Endothelial cell of umbilical vein (primary cell): Measurements from ENCODE around the gene PTPRD. TPM values are rescaled to one million over a fixed set of nuclear protein-coding genes. Genes with fewer than 3 reads are reported as not detected.

ENCODE experiments used
- BruUV-seq: library from RNA; stranded (reverse); fragments of 400-500 nt; replicated peaks from 2 replicates; lab custom pipeline; 2021; lab: Mats Ljungman, UMichigan
- CTCF ChIA-PET: fragments of 300-600, 350-600 bp; sonication (Branson Sonifier 250); formaldehyde crosslinking; loops from one replicate; lab custom pipeline; 2021; ENCODE audit warnings: antibody characterized with exemption, inconsistent platforms; lab: Charles Lee
- POLR2A ChIA-PET: fragments of 300-600, 350-600 bp; sonication (Branson Sonifier 250); formaldehyde crosslinking; loops from one replicate; lab custom pipeline; 2021; ENCODE audit warnings: antibody characterized with exemption, inconsistent platforms; lab: Charles Lee
- DNase-seq: peaks from one replicate; pipeline ENCODE4 v3.0.0-alpha.2; 2011; ENCODE audit warnings: low read depth, low spot score
- FAIRE-seq: peaks from 2 replicates; lab custom pipeline; 2011; peaks lifted over from hg19 to GRCh38; lab: Jason Lieb, UNC
- H2AFZ ChIP-seq: 2 replicates; pipeline ENCODE4 v1.6.0; 2012; ENCODE audit warnings: low read depth, low read length, control low read depth, inconsistent platforms
- H3K27ac ChIP-seq: 2 replicates; pipeline ENCODE4 v1.5.1; 2011; ENCODE audit warnings: low read depth, mild to moderate bottlenecking, control low read depth, low read length, moderate library complexity; ENCODE audit not compliant: insufficient read depth
- H3K27me3 ChIP-seq, 2 experiments: 2 replicates each; pipeline versions ENCODE4 v1.6.0 to v1.6.1; 2011; ENCODE audit warnings: low read length in 2 of 2, mixed read lengths in 1 of 2; ENCODE audit not compliant: control insufficient read depth in 2 of 2, insufficient read depth in 2 of 2
- H3K36me3 ChIP-seq, 2 experiments: 2 replicates in 1 of 2; 3 replicates in 1 of 2; pipeline ENCODE4 v1.5.1; 2011; ENCODE audit warnings: low read length in 2 of 2, mild to moderate bottlenecking in 1 of 2, moderate library complexity in 1 of 2; ENCODE audit not compliant: control insufficient read depth in 2 of 2, insufficient read depth in 2 of 2; ENCODE audit errors: extremely low read depth in 1 of 2
- H3K4me1 ChIP-seq: 3 replicates; pipeline ENCODE4 v1.5.1; 2011; ENCODE audit warnings: mild to moderate bottlenecking, low read length; ENCODE audit not compliant: control insufficient read depth, insufficient read depth; ENCODE audit errors: extremely low read depth
- H3K4me2 ChIP-seq: 2 replicates; pipeline ENCODE4 v1.6.1; 2011; ENCODE audit warnings: low read length, control low read depth, mixed read lengths; ENCODE audit not compliant: insufficient read depth
- H3K4me3 ChIP-seq, 3 experiments: fragments of 200-600 bp in 1 of 3; sonication (generic), shearing (Covaris generic) in 1 of 3; replicated peaks in 1 of 3; 2 replicates each; pipeline ENCODE4 v1.5.1; 2011 to 2016; ENCODE audit warnings: control low read depth in 3 of 3, low read length in 3 of 3, mild to moderate bottlenecking in 2 of 3, inconsistent platforms in 1 of 3, low read depth in 1 of 3, moderate library complexity in 1 of 3; ENCODE audit not compliant: insufficient read depth in 1 of 3
- H3K79me2 ChIP-seq: 2 replicates; pipeline ENCODE4 v1.6.0; 2012; ENCODE audit warnings: low read length, inconsistent platforms; ENCODE audit not compliant: control insufficient read depth, insufficient read depth
- H3K9ac ChIP-seq: replicated peaks from 2 replicates; pipeline ENCODE3; 2011; ENCODE audit warnings: low read length, control low read depth; ENCODE audit not compliant: insufficient read depth; ENCODE audit errors: extremely low read depth
- H3K9me1 ChIP-seq: replicated peaks from 3 replicates; pipeline ENCODE4 v1.6.0; 2011; ENCODE audit warnings: mild to moderate bottlenecking, low read length; ENCODE audit not compliant: control insufficient read depth, insufficient read depth; ENCODE audit errors: extremely low read depth
- H3K9me3 ChIP-seq: replicated peaks from 2 replicates; pipeline ENCODE4 v1.5.1; 2012; ENCODE audit warnings: low read length, inconsistent platforms; ENCODE audit not compliant: control insufficient read depth, insufficient read depth
- H4K20me1 ChIP-seq: replicated peaks from 2 replicates; pipeline ENCODE3; 2011; ENCODE audit warnings: mild to moderate bottlenecking, low read length; ENCODE audit not compliant: control insufficient read depth, insufficient read depth; ENCODE audit errors: extremely low read depth
- CTCF ChIP-seq, 2 donors: IDR thresholded peaks; 1 replicate in 1 of 2; 2 replicates in 1 of 2; pipeline ENCODE4 v1.5.1; 2011; ENCODE audit warnings: low read length in 2 of 2, mild to moderate bottlenecking in 2 of 2, moderate library complexity in 2 of 2, control low read depth in 1 of 2, inconsistent platforms in 1 of 2, low read depth in 1 of 2; ENCODE audit not compliant: insufficient read depth in 1 of 2; ENCODE audit errors: extremely low read depth in 1 of 2
- EZH2 ChIP-seq: IDR thresholded peaks from 2 replicates; pipeline ENCODE4 v1.6.1; 2012; ENCODE audit warnings: borderline replicate concordance, low read depth, mild to moderate bottlenecking, moderate library complexity, low read length, inconsistent platforms; ENCODE audit not compliant: severe bottlenecking
- FOS ChIP-seq: IDR thresholded peaks from 2 replicates; pipeline ENCODE4 v1.6.1; 2011; ENCODE audit warnings: mild to moderate bottlenecking, low read length, moderate library complexity, borderline replicate concordance; ENCODE audit not compliant: insufficient read depth
- GATA2 ChIP-seq: IDR thresholded peaks from 2 replicates; pipeline ENCODE4 v1.7.0; 2011; ENCODE audit warnings: low read depth, mild to moderate bottlenecking, moderate library complexity, mixed read lengths, low read length; ENCODE audit not compliant: insufficient read length, insufficient read depth
- JUN ChIP-seq: IDR thresholded peaks from 2 replicates; pipeline ENCODE4 v1.6.1; 2011; ENCODE audit warnings: borderline replicate concordance, low read depth; ENCODE audit not compliant: insufficient read length, insufficient read depth
- MAX ChIP-seq: IDR thresholded peaks from 2 replicates; pipeline ENCODE4 v1.6.1; 2011; ENCODE audit not compliant: insufficient read depth, insufficient read length
- MYC ChIP-seq: IDR thresholded peaks from one replicate; pipeline ENCODE4 v1.6.1; 2011; ENCODE audit warnings: mild to moderate bottlenecking, low read depth, low read length
- POLR2A ChIP-seq: IDR thresholded peaks from 2 replicates; pipeline ENCODE4 v1.6.1; 2012; ENCODE audit warnings: low read depth, mild to moderate bottlenecking, control low read depth, low read length
- POLR2AphosphoS5 ChIP-seq: IDR thresholded peaks from 2 replicates; pipeline ENCODE4 v1.6.1; 2012; ENCODE audit warnings: low read depth, mild to moderate bottlenecking, control low read depth, low read length, moderate library complexity; ENCODE audit not compliant: insufficient read depth
- dilution Hi-C: fragments of 300-500 bp; cut with MboI; formaldehyde crosslinking; loops from one replicate; pipeline ENCODE4 v1.15.0; 2019; ENCODE audit warnings: low sequenced_read_pairs; ENCODE audit not compliant: extremely low pct_ligation_motif_present
- intact Hi-C: fragments of 100-400 bp; cut with micrococcal nuclease; formaldehyde crosslinking; loops from one replicate; pipeline ENCODE4 v1.10.0; 2022
- polyA plus RNA-seq, 4 experiments: library from polyadenylated mRNA; depleted of rRNA in 3 of 4; stranded (reverse) in 3 of 4; unstranded in 1 of 4; fragments of >200 nt; gene quantifications; 2 replicates each; pipeline versions ENCODE4 v1.2.1 to v1.2.3, GENCODE V29; 2011 to 2012; ENCODE audit warnings: missing spikeins in 1 of 4
- total RNA-seq: library from RNA; stranded (reverse); gene quantifications from 2 replicates; pipeline ENCODE4 v1.2.3, GENCODE V29; 2021

PTPRD gene
- total and polyA plus RNA-seq, 2 donors (not counting 3 experiments of a cell fraction or from before 2014, with no cell fraction given): 5.5 to 5.7 TPM

- intact Hi-C loops (no loop called here), dilution Hi-C loops (no loop called here)
- POLR2A ChIA-PET: no interaction called here
- FAIRE-seq (no peak), DNase-seq (no peak)
- Histone ChIP-seq H2AFZ (no peak overlapping the region), H3K9me1 (no peaks in the 10 kb centered on the region), H3K9ac (no peak overlapping the region), H3K79me2 (no peaks in the 10 kb centered on the region), H3K27ac (no peak overlapping the region), H4K20me1 (no peaks in the 10 kb centered on the region), H3K4me2 (no peak overlapping the region), H3K9me3 (no peaks in the 10 kb centered on the region), H3K27me3 (no peaks in the 10 kb centered on the region), H3K4me3 (no peak overlapping the region), H3K36me3 (no peaks in the 10 kb centered on the region), H3K4me1 (no peaks in the 10 kb centered on the region)
- TF ChIP-seq CTCF (IDR thresholded peaks at IDR 0.05; ENCODE audit: extremely low read depth in 1 of 2, insufficient read depth in 1 of 2, low read depth in 1 of 2, low read length in 2 of 2): no peak
- no peak for TF ChIP-seq FOS
- TF ChIP-seq MAX: no peak
- no peak for TF ChIP-seq POLR2A
- TF ChIP-seq JUN: no peak
- TF ChIP-seq MYC: no peak
- TF ChIP-seq EZH2: no peak
- no peak for TF ChIP-seq GATA2
- no peak for TF ChIP-seq POLR2AphosphoS5
- CTCF ChIA-PET: interaction anchor here (0.6 kb wide), 1 partner anchor 305 kb away, joined by 4 read pairs; no protein-coding TSS in a partner anchor
- no TSS peak for BruUV-seq
Observed at GRCh38 chr9:8708728-8709127, 1904.1 kb downstream of the PTPRD start.
